Gastrocnemius medialis (tissue), 4 donors: ENCODE measurements around the gene MINDY1. TPM values are rescaled to one million over a fixed set of nuclear protein-coding genes. Genes with fewer than 3 reads are reported as not detected.

Experiments
- ATAC-seq, 2 donors: fragments of 150-250 bp; one replicate each; pipeline ENCODE4 v1.9.1; 2016
- DNase-seq, 2 donors: peaks; one replicate each; pipeline ENCODE4 v3.0.0-alpha.2; 2019
- H3K27ac ChIP-seq, 4 donors: fragments of 200-600 bp; sonication (generic); 1 replicate in 1 of 4; 2 replicates in 3 of 4; pipeline ENCODE4 v1.5.1; 2016 to 2018; ENCODE audit warnings: mild to moderate bottlenecking in 2 of 4, moderate library complexity in 1 of 4
- H3K27me3 ChIP-seq, 3 donors: fragments of 200-600 bp; sonication (generic) in 2 of 3; 1 replicate in 1 of 3; 2 replicates in 2 of 3; pipeline versions ENCODE4 v1.5.1 to v1.6.0; 2016 to 2019; ENCODE audit warnings: mild to moderate bottlenecking in 1 of 3, moderate library complexity in 1 of 3
- H3K36me3 ChIP-seq, 2 donors: fragments of 200-600 bp; sonication (generic) in 1 of 2; one replicate each; pipeline ENCODE4 v1.5.1; 2017 to 2018
- H3K4me1 ChIP-seq, 2 donors: fragments of 200-600 bp; sonication (generic) in 1 of 2; one replicate each; pipeline ENCODE4 v1.5.1; 2016 to 2017; ENCODE audit warnings: mild to moderate bottlenecking in 2 of 2
- H3K4me3 ChIP-seq, 4 donors: fragments of 200-600 bp; sonication (generic) in 3 of 4; 1 replicate in 1 of 4; 2 replicates in 3 of 4; pipeline ENCODE4 v1.5.1; 2016 to 2019; ENCODE audit warnings: mild to moderate bottlenecking in 2 of 4
- H3K9me3 ChIP-seq, 3 donors: fragments of 200-600 bp; sonication (generic) in 2 of 3; 1 replicate in 1 of 3; 2 replicates in 2 of 3; pipeline ENCODE4 v1.5.1; 2016 to 2019
- POLR2A ChIP-seq, 2 donors: fragments of 450-650 bp; IDR thresholded peaks; one replicate each; pipeline ENCODE4 v1.6.1; 2017; ENCODE audit warnings: antibody characterized with exemption in 2 of 2, mild to moderate bottlenecking in 2 of 2, moderate library complexity in 2 of 2
- in situ Hi-C, 4 donors: fragments of 200-750 bp; cut with MboI; loops; one replicate each; pipeline versions ENCODE4 v1.15.0 to v1.8.0; 2017; ENCODE audit warnings: low sequenced_read_pairs in 4 of 4
- intact Hi-C: fragments of 100-400 bp; cut with DNase I; formaldehyde crosslinking; loops from one replicate; pipeline ENCODE4 v1.15.1; 2023; ENCODE audit warnings: low total_unique reads
- total RNA-seq, 4 donors: library from RNA; depleted of rRNA; stranded (reverse); fragments of >200 nt; gene quantifications; one replicate each; pipeline versions ENCODE4 v1.1.0 to v1.2.3, GENCODE V29; 2016
- TF ChIP-seq, protein P1 (sequence below), 5 experiments: fragments of 450-650 bp in 3 of 5; fragments of 200-600 bp in 2 of 5; sonication (generic) in 2 of 5; IDR thresholded peaks in 4 of 5; conservative IDR thresholded peaks in 1 of 5; 1 replicate in 4 of 5; 2 replicates in 1 of 5; pipeline ENCODE4 v1.5.1; 2016 to 2019; ENCODE audit warnings: antibody characterized with exemption in 5 of 5, mild to moderate bottlenecking in 3 of 5, moderate library complexity in 3 of 5

The MINDY1 gene
- total RNA-seq, 4 donors from 2014 or later, result 13.4 to 22.8 (median 19.7) TPM

DNA sequence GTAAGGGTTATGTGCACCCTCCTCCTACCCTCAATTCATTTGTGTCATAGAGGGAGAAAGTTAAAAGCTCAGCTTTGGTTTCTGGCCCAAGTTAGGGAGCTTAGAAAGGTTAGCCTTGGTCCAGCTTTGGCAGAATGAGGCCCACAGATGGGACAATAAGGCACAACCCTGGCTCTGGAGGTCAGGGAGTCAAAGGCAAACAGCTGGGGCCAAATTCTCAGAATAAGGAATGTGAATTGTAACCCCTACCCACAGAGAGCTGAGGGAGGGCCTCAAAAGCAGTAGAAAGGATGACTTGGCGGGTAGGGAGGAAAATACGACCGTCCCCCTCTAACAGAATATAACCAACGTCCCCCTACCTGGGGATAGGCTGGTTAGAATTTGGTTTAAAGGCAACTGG is 41.1 kb downstream of the MINDY1 start:
- no peaks in the 10 kb centered on the region for H3K9me3 ChIP-seq
- no peak for TF ChIP-seq POLR2A (IDR thresholded peaks at IDR 0.05)
- TF ChIP-seq, protein P1, sequence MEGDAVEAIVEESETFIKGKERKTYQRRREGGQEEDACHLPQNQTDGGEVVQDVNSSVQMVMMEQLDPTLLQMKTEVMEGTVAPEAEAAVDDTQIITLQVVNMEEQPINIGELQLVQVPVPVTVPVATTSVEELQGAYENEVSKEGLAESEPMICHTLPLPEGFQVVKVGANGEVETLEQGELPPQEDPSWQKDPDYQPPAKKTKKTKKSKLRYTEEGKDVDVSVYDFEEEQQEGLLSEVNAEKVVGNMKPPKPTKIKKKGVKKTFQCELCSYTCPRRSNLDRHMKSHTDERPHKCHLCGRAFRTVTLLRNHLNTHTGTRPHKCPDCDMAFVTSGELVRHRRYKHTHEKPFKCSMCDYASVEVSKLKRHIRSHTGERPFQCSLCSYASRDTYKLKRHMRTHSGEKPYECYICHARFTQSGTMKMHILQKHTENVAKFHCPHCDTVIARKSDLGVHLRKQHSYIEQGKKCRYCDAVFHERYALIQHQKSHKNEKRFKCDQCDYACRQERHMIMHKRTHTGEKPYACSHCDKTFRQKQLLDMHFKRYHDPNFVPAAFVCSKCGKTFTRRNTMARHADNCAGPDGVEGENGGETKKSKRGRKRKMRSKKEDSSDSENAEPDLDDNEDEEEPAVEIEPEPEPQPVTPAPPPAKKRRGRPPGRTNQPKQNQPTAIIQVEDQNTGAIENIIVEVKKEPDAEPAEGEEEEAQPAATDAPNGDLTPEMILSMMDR (IDR thresholded peaks at IDR 0.05 in 4 of 5, conservative IDR thresholded peaks at IDR 0.05 in 1 of 5), result no peak
- ATAC-seq (no peak), DNase-seq (no peak)
- H3K36me3 ChIP-seq, result peaks cover 2 to 87% of the 10 kb centered on the region in 2 donors
- H3K27me3 ChIP-seq, result no peaks in the 10 kb centered on the region
- in situ Hi-C loops, result no loop called here
- intact Hi-C loops, result no loop called here
- H3K4me1 ChIP-seq, result peaks cover 3% of the 10 kb centered on the region in 2 donors
- no peak overlapping the region for H3K4me3 ChIP-seq
- H3K27ac ChIP-seq, result no peak overlapping the region

DNA sequence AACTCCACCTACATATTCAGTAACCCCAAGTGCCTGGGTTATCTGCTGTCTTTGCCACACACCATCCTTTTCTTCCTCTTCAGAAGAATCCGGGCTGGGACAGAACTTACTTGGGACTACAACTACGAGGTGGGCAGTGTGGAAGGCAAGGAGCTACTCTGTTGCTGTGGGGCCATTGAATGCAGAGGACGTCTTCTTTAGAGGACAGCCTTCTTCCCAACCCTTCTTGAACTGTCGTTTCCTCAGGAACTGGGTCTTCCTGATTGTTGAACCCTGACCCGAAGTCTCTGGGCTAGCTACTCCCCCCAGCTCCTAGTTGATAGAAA is 42.6 kb downstream of the MINDY1 start:
- ATAC-seq (no peak), DNase-seq (no peak)
- TF ChIP-seq, protein P1 (IDR thresholded peaks at IDR 0.05 in 4 of 5, conservative IDR thresholded peaks at IDR 0.05 in 1 of 5), result no peak
- no peak for TF ChIP-seq POLR2A (IDR thresholded peaks at IDR 0.05)
- peaks cover 2 to 96% of the 10 kb centered on the region in 2 donors for H3K36me3 ChIP-seq
- no peaks in the 10 kb centered on the region for H3K27me3 ChIP-seq
- no peaks in the 10 kb centered on the region for H3K9me3 ChIP-seq
- no peak overlapping the region for H3K4me3 ChIP-seq
- no peak overlapping the region for H3K27ac ChIP-seq
- H3K4me1 ChIP-seq, result no peaks in the 10 kb centered on the region
- intact Hi-C loops, result no loop called here
- in situ Hi-C loops, result no loop called here

DNA sequence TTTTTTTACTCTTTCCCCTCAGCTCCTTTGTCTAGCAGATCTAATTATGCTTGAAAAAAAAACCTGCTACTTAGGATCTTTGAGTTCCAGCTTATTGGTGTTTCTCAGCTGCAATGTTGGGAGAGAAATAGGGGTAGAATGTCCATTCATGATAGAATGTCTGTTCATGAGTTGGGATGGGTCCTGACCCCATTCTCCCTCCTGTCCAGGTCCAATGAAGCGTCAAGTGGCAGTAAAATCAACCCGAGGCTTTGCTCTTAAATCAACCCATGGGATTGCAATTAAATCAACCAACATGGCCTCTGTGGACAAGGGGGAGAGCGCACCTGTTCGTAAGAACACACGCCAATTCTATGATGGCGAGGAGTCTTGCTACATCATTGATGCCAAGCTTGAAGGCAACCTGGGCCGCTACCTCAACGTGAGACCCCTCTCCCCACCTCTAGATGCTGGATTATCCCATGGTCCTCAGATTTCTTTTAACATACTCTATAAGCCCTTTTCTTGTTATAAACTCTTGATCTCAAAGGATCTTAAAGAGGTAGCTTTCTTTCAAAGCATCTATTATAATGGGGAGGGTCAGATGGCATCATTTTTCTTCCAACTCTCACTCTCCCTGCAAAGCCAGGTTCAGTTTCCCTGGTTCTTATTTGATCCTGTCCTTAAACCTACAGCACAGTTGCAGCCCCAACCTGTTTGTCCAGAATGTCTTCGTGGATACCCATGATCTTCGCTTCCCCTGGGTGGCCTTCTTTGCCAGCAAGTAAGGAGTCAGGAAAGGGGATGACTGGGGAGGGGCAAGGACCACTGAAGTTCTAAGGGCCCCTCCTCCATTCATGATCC is 43.2 kb downstream of the MINDY1 start:
- in situ Hi-C loops (no loop called here), intact Hi-C loops (no loop called here)
- Histone ChIP-seq H3K27me3 (no peaks in the 10 kb centered on the region), H3K4me3 (no peak overlapping the region), H3K9me3 (no peaks in the 10 kb centered on the region), H3K36me3 (peaks cover 2 to 96% of the 10 kb centered on the region in 2 donors), H3K27ac (no peak overlapping the region), H3K4me1 (no peaks in the 10 kb centered on the region)
- DNase-seq (no peak), ATAC-seq (no peak)
- TF ChIP-seq, protein P1 (IDR thresholded peaks at IDR 0.05 in 4 of 5, conservative IDR thresholded peaks at IDR 0.05 in 1 of 5), result no peak
- no peak for TF ChIP-seq POLR2A (IDR thresholded peaks at IDR 0.05)

DNA sequence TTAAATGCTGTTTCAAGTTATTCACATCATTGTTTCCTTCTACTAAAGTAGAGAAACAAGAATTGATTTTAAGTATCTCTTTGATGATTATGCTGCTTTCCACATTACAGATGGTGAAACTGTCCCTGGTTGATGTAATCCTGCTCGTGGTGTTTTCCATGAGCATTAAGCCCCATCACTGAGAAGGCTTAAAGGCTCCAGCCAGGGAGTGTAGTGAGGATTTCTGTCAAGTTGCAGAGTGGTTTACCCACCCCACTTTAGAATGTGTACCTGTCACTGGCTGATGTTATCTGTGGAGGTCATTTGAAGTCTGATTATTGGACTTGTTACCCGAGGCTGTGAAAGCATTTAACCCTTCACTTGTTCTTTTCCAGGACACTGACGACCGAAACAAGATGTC is 44.9 kb downstream of the MINDY1 start:
- peaks cover 2 to 87% of the 10 kb centered on the region in 2 donors for H3K36me3 ChIP-seq
- no peak overlapping the region for H3K4me3 ChIP-seq
- H3K4me1 ChIP-seq, result no peaks in the 10 kb centered on the region
- DNase-seq (no peak), ATAC-seq (no peak)
- H3K9me3 ChIP-seq, result no peaks in the 10 kb centered on the region
- H3K27me3 ChIP-seq, result no peaks in the 10 kb centered on the region
- TF ChIP-seq, protein P1 (IDR thresholded peaks at IDR 0.05 in 4 of 5, conservative IDR thresholded peaks at IDR 0.05 in 1 of 5), result no peak
- no peak for TF ChIP-seq POLR2A (IDR thresholded peaks at IDR 0.05)
- no peak overlapping the region for H3K27ac ChIP-seq
- intact Hi-C loops, result no loop called here
- in situ Hi-C loops, result no loop called here
